Stimulated activated CD4-positive, alpha-beta T cell treated with anti-CD3 and anti-CD28 coated beads, Interleukin-1b, Interleukin-23, amount 100 ng/mL, for 48 hours (primary cell): ENCODE results near the gene RNF130.
"Not testable (repeated sequence)": the region's sequence is repeated elsewhere in the genome, so short reads cannot be mapped to it uniquely, and the experiment has no call there.

Experiments used
- DNase-seq: peaks from one replicate; pipeline ENCODE4 v3.0.0-alpha.2; 2020

RNF130 gene

DNA sequence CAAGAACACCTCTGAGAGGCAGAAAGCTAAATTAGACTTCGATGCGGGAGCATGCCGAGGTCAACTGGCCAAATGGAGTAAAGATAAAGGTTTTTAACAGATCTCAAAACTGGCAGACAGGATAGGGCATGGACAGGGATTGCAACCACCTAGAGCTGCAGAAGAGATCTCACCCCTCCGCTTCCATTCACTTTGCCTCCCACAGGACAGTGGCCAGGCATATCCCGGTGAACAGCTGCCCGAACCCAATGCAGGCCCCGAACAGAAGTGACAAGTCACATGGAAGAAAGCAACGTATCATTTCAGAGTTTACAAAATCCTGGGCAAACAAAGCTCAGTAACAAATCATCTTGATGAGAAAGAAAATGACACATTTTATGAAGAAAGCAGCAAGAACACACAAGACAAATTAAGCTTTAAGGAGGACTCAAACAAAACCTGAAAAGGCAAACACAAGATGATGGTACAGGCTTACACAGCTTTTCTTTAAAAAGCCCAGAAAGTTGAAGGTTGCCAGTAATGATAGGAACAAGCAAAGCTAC is 18.4 kb downstream of the RNF130 start:
- no peak for DNase-seq

DNA sequence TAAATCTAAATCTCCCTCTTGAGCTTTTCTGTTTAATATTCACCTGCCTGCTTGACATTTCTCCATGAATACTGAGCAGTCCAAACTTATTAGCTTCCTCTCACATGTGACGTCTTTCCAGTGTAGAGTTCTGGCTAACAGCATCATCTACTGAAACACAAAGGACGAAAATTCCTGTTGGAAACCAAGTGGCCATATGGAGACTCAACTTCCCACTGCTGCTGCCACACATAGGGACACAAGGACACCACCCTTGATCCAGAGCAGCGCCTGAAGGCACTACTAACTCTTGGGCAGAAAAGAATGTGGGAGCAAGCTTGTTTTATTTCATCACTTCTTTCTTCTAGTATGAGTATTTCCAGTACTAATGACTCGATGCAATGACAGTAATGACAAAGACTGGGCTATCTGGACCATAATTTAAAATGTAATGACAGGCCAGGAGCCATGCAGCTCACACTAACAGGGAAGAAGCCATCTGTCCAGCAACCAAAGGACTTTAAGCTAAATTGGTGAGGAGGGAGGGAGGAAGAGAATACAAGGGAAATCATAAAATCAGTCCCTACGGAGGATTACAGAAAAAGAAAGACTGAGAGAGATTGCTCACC is 19.2 kb downstream of the RNF130 start:
- DNase-seq: no peak

DNA sequence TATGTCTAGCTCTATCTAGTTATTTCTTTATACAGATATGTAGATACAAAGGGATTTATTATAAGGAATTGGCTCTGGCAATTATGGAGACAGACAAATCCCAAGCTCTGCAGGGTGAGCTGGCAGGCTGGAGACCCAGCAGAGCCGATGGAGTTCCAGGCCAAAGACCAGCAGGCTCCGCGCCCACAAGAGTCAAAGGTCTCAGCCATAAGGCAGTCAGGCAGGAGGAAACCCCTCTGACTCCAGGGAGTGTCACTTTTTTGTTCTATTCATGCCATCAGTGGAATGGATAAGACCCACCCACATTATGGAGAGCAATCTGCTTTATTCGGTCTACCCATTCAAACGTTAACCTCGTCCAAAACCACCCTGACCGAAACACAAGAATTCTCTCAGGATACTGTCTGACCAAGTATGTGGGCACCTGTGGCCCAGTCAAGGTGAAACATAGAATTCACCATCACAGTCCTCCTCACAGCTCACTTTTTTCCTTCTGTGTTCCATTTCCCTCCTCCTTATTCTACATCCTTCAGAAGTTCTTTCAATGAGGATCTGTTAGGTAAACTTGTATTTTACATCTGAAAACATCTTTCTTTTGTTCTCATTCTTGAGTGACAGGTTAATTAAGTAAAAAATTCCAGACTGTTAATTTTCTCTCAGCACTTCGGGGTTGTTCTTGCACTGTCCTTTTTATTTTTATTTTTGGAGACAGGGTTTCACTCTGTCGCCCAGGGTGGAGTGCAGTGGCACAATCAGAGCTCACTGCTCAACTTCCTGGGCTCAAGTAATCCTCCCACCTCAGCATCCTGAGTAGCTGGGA is 21.2 kb downstream of the RNF130 start:
- DNase-seq: no peak

DNA sequence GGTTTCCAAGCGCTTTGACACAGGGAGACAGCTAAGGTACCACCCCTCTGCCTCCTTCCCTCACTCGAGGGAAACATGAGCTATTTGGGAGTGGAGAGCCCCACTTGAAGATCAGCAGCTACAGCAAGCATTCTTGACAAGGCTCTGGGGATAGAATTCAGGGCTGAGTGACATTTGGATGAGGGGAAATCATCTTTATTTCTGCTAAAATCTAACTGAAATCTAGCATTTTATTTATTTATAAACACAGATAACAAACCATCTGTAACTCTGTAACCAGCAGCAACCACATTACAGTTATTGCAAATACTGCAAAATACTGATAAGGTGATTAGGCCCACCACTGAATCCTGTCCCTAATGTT is 22.4 kb downstream of the RNF130 start:
- no peak for DNase-seq

DNA sequence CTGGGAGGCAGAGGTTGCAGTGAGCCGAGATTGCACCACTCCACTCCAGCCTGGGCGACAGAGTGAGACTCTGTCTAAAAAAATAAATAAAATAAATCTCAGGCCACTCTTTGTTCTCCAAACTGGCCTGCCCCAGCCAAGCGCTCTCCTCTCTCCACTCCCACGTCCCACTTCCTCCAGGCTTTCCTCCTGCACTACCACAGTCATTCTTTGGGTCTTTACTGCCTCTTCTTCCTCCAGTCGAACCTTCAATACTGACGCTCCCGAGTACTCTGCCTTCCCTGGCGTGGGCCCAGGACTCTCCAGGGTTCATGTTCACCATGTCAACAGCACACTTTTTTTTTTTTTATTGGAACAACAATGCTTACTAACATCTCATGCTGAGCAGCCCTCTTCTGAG is 23.9 kb downstream of the RNF130 start:
- no peak for DNase-seq

DNA sequence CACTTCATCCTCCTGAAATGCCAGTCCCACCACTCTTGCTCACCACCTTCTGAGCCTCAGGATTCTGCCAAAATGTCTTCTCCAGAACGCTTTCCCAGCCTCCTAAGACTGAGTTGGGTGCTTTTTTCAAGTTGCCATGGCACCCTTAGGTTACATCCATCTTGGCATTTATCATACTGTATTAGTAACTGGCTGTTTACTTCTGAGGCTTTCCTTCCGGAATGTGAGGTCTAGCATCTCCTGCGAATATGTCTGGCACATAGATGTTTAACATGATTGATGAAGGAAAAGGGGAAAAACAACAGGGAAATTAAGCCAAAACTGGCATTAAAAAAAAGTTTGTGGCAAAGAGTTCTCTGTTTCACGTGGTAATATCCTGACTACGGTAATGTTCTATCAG is 24.9 kb downstream of the RNF130 start:
- DNase-seq: no peak

DNA sequence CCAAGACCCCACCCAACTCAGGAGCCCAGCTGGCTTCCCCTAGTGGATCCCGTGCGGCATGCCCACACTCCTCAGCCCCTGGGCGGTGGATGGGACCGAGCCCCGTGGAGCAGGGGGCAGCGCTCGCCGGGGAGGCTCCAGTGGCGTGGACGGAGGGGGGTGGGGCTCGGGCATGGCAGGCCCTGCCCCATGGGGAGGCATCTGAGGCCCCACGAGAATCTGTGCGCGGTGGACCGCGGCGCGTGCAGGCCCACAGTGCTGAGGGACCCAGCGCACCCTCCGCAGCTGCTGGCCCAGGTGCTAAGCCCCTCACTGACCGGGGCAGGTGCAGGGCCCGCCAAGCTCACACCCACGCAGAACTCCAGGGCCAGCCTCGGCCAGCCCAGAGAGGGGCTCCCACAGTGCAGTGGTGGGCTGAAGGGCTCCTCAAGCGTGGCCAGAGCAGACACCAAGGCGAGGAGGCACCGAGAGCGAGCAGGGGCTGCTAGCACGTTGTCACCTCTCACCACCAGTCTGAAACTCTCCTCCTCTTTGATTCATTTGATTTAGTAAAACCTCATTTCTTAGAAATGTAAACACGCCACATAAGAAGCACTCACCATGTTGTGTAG is 25.6 kb downstream of the RNF130 start:
- no peak for DNase-seq

DNA sequence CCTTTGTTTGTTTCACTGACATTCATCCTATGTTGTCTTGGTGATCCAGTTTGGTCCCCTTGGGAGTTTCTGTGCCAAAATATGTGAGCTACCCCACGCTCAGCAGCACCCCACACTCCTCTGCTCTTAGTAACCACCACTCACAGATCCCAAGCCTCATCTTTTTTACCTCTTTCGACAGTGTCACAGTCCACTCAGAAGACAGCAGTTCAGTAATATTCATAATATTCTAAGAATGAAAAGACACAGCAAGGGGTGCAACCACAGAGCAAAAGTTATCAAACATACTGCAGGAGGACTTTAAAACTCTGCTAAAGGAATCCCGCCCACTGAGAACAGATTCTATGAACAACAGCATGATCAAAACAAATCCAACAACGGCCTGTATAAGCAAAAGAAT is 28.2 kb downstream of the RNF130 start:
- DNase-seq: no peak

DNA sequence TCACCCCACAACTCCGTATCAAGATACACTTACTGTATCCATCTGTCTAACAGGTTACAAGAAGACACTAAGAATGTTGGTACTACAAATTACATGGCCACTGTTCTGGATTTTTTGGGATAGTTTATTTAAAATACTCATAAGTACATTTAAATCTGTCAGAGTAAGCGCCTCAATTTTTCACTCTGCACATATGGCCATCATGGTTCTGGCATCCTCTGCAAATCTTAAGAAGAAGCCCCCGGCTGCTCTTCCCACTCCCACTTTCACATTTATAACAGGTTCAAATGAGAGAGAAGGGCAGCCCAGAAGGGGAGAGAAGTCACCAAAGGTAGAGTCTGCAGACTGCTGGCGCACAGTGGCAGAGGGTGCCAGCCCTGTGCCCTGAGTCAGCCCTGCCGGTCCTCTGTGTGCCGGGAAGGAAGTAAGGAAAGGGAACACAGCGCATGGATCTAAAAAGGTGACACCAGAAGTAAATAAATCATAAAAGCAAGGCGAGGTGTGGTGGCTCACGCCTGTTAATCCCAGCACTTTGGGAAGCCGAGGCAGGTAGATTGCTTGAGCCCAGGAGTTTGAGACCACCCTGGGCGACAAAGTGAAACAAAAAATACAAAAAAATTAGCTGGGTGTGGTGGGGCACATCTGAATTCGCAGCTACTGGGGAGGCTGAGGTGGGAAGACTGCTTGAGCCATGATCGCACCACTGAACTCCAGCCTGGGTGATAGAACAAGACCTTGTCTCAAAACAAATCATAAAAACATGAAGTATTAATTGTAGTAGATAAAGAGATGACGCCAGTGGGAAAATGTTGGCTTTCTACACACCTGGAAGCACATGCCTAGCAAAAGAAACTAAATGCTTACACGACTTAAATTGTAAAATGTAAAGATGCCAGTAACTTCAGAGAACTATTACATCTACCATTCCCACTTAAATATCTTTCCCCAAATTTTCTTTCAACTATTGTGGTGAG is 30.0 kb downstream of the RNF130 start:
- no peak for DNase-seq

DNA sequence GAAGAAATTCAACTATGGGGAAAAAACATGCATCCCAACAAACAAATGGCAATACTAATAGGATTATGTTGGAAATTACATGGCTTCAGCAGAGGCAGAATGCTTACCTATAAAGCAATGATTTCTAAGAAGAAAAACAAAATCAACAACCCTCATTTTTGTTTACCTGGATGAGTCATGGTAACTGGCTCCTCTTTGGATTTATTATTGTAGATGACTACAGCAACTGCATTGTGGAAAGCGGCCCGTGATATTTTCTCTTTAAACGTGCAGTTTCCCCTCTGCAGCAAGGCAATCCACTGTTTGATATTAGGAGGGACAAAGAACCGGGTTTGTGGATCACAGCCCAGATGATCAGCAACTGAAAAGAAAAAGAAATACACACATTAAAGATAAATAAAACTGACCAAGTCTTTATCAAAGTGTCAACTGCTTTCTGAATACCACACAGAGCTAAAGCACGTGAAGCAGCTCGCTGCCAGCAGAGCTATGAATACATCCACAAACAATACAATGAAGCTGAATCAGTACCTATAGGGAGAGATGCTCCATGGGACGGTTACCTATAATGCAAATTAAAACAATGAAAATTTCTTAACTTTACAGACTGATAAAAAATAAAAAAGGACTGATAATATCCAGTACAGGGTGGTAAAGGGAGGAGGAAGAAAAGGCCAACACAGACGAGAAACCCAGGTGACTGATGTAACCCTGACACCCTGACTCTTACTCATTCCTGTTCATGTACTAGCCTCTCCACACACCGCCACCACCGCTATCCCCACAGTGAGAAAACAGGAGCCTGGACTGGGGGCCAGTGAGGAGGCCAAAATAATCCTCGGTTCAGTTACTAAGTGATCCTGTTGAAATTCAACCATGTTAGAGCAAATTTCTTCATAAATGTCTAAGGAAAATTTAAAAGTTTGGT is 31.0 kb downstream of the RNF130 start:
- no peak for DNase-seq

DNA sequence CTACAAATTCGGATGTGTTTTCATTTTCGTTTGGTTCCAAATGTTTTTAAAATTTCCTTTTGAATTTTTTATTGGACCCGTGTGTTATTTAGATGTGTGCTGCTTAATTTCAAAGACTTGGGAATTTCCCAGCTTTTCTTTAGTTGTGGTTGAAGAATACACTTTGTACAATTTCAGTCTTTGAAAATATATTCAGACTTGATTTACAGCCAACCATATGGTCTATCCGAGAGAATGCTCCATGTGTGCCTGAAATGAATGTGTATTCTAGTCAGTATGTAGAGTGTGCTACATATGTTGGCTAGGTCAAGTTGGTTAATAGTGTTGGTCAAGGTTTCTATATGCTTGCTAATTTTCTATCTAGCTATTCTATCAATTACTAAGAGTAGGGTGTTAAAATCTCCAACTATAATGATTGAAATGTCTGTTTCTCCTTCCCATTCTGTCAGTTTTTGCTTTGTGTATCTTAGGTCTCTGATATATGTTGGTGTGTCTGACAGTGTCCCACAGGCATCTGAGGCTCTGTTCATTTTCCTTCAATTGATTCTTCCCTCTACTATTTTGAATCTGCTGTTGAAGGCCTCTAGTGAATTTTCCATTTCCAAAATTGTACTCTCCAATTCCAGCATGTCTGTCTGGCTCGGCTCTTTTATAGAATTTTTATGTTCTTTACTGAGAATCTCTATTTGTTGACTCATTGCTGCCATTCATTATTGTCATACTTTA is 36.2 kb downstream of the RNF130 start:
- no peak for DNase-seq

DNA sequence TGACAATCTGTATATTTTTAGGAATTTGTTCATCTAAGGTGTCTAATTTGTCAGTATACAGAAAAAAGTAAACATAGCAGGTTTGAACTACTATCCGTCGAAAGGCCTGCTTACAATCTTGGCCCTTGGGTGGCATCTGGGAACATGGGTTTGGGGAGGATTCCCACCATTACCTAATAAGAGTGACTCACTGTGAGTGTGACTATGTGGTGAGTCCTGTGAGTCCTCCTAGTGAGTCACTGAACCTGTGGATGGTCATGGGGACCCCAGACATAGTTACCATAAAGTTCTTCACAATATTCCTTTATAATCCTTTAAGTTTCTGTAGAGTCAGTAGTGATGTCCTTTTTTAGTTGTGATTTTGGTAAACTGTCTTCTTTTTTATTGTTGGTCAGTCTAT is 37.0 kb downstream of the RNF130 start:
- no peak for DNase-seq

DNA sequence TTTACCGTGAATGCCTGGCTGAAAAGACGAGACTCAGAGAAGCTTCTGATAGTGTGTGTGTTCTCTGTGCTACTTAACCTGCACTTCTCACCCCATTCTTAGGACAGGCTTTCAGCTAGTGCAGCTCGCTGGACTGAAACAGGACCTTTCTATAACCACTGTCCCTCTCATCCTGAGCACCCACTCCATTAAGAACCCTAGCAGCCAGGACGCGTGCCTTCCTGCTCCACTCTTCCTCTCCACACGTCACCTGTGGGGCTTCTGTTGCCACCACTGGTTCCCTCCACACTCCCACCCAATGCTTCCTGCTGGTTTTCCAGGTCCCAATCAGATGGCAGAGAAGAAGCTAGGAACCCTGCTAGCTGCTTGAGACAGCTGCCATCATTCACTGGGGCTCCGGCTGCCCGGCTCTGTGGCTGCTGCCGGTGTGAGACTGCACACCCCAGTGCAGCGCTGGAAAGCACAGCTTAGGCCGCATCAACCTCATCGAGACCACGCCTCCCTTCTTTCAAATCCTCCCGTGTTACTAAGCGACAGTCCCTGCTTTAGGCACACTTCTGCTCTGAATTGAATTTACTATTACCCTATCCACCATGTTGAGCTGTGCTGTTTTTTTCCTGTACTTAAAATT is 44.0 kb downstream of the RNF130 start:
- DNase-seq: no peak

DNA sequence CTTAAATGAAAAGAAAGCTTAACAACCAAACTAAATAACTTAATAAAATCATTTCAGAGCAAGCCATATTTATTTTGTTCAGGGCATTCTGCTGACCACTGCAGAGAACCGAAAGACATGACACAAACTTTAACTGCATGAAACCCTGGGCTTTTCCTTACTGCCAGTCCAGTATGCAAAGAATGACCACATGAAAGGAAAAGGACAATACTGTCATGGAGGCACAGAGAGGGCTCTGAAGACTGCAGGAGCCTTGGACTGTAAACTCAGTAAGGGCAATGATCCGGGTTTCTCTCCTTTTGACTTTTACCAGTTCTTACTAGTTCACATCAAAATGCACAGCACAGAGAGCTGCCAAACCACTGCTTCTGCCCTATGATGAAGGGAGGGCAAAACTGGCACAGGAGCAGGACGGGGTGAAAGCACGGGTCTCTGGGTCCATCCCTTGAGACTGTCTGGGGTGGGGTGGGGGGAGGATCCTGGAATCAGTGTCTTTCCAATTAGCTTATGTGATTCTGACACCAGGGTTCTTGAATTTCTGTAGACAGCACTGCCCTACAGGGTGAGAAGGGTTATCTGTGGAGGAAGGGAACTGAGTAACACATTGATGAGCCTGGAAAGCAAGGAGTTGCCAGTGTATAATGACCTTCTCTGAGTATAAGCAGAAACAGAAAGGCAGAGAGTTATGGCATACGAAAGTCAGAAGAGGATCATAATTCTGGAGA is 44.7 kb downstream of the RNF130 start:
- no peak for DNase-seq

DNA sequence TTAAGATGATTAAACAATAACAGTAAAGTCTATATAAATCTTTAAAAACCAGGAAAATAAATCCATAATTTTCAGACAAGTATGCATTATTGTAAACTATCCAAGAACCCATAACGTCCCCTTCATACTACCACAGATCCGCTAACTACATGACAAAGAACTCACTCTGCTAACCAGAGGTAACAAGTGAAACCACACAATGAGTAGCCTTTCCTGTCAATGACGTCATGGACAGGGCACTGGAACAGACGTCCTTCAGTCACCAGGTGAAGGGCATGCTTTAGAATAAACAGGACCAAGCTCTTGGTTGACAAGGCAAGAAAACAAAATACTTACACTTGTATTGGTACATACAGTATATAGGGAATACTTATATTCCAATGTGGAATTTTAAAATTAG is 45.2 kb downstream of the RNF130 start:
- DNase-seq: no peak

DNA sequence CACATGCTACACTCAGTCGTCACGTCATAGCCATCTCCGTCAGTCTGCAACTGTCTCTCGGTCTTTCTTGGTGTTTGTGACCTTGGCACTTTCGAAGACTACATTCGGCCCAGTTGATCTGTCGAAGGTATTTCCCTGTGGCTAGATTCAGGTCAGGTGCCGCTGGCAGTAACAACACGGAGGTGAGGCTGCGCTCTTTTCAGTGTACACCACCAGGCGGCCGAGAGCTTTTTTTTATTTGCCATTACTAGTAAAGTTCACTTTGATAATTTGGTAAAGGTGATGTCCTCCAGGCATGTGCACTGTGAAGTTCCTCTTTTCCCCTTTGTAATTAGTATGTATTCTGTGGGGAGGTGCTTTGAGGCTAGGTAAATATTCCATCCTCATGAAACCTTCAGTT is 49.7 kb downstream of the RNF130 start:
- no peak for DNase-seq

DNA sequence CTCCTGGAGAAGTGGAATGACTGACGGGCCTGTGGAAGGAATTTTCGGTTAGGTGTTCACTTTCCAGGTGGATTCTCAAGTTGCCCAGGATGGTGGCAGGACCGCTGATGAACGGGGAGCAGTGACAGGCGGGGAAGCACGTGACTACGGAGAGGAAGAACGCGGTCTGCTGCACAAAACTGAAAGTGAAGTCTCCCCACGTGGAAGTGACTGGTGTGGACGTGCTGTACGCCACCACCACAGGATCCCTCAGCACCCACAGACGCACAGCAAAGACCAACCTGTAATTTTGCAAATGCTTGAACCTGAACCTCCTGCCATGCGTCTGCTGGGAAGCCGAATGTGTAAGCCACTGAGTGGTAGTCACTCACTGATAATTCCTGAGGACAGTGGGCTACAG is 51.4 kb downstream of the RNF130 start:
- DNase-seq: no peak

DNA sequence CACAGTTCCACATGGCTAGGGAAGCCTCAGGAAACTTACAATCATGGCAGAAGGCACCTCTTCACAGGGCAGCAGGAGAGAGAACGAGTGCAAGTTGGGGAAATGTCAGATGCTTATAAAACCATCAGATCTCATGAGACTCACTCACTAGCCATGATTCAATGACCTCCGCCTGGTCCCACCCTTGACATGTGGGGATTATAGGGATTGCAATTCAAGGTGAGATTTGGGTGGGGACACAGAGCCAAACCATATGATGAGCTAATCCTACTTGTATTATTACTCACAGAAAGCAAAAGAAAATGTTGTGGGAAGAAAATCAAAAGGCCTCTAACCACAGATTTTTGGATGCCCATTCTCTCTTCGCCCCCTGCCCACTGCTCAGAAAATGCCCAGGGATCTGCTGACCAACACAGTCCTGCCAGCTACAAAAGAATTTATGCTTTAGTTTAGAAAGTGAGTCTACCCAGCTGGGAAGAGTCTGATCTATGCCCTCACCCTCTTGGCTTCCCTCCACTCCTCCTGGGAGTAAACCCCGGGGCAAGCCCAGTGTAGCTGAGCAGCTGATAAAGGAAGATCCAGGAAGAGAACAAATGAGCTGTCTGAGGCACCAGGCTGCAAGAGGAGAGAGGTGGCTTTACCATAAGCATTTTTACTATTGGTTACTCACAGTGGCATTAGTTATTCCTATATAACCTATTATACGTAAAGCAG is 53.1 kb downstream of the RNF130 start:
- DNase-seq: no peak

DNA sequence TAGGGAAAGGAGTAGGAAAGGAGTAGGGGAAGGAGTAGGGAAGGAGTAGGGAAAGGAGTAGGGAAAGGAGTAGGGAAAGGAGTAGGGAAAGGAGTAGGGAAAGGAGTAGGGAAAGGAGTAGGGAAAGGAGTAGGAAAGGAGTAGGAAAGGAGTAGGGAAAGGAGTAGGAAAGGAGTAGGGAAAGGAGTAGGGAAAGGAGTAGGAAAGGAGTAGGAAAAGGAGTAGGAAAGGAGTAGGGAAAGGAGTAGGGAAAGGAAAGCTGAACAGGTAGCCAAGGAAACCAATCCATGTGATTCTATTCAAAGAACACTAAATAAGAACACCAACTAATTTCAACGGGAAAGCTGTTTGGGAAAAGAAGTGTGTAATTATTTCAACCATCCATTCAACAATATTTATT is 56.0 kb downstream of the RNF130 start:
- not testable (repeated sequence) for DNase-seq
